22Rv1 (cell line): ENCODE results near the gene CPZ.
"Not testable (repeated sequence)": the region's sequence is repeated elsewhere in the genome, so short reads cannot be mapped to it uniquely, and the experiment has no call there.

Experiments used
- H3K27ac ChIP-seq: fragments of 450-650 bp; 2 replicates; pipeline ENCODE4 v1.5.1; 2017
- ZFX ChIP-seq: fragments of 450-650 bp; IDR thresholded peaks from 2 replicates; pipeline ENCODE4 v1.6.1; 2017; ENCODE audit warnings: antibody characterized with exemption, borderline replicate concordance
- TF ChIP-seq, protein P1 (sequence below): fragments of 450-650 bp; IDR thresholded peaks from 2 replicates; pipeline ENCODE4 v1.5.1; 2017; ENCODE audit warnings: mild to moderate bottlenecking

The CPZ gene

DNA sequence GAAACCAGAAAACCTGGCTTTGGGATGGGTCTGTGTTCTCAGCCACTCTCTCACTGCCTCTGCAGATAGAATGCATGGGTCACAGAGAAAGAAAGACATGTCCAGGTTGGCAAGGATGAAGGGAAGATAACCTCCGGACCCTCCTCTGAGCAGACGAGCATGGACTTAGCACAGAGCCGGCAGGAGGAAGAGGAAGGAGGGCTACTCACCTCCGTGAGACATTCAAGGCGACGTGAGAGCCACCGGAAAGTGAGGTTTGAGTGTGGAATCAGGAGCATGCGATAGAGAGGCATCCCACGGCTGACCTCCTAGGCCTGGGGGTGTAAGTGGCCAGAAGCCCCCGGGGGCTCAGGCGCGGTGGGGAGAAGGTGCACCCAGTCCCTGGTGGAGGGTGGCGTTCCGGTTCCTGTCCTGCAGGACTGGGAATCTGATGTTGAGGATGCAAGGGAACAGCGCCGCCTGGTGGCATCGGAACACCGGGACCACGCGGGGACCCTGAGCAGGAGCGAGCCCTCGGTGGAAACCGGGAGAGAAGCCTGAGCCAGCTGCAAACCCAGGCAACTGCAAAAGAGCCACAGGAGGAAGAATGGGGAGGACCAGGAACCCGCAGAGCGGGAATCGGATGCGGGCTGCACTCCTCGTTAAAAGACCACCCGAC lies 43.5 kb downstream of the CPZ start:
- H3K27ac ChIP-seq: not testable (repeated sequence)

DNA sequence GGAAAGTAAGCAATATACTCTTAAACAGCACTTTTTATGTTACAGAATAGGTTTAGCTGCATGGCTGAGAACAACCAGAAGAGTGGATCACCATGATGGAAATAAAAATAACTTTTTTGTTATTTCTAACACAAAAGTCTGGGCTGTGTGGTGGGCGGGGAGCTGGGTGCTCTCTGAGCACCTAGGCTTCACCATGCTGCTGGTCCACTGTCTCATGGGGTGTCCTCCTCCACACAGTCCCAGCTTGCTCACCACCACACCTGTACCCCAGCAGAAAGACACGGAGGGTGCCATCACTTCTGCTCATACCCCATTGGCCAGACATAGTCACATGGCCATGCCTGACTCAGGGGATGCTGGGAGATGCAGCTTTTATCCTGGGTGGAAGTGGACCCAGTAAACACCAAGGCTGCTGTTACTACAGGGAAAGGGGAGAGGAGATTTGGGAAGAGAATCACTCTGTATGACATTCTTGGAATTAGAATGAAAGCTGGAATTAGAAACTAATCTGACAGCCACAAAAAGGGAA lies 45.0 kb downstream of the CPZ start:
- H3K27ac ChIP-seq: no peak overlapping the region
- TF ChIP-seq ZFX: no peak
- TF ChIP-seq, protein P1, sequence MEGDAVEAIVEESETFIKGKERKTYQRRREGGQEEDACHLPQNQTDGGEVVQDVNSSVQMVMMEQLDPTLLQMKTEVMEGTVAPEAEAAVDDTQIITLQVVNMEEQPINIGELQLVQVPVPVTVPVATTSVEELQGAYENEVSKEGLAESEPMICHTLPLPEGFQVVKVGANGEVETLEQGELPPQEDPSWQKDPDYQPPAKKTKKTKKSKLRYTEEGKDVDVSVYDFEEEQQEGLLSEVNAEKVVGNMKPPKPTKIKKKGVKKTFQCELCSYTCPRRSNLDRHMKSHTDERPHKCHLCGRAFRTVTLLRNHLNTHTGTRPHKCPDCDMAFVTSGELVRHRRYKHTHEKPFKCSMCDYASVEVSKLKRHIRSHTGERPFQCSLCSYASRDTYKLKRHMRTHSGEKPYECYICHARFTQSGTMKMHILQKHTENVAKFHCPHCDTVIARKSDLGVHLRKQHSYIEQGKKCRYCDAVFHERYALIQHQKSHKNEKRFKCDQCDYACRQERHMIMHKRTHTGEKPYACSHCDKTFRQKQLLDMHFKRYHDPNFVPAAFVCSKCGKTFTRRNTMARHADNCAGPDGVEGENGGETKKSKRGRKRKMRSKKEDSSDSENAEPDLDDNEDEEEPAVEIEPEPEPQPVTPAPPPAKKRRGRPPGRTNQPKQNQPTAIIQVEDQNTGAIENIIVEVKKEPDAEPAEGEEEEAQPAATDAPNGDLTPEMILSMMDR: no peak

DNA sequence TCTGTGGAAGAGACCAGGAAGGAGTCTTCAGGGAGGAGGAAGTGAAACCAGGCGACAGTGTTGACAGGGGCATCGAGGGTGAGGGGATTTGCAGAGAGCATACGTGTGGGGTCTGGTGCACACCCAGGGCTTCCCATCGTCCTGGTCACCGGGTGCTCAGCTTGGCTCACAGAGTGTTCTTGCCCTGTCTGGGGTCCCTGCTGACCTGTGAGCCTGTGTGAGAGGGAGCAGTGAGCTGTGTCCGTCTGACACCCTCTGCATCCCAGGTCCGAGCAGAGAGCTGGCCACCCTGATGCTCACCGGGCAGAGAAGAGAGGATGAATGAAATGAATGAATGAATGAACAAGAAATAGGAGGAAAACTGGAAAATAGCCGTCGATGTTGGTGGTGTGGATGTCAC lies 46.5 kb downstream of the CPZ start:
- TF ChIP-seq ZFX: no peak
- TF ChIP-seq, protein P1: no peak
- H3K27ac ChIP-seq: no peak overlapping the region

DNA sequence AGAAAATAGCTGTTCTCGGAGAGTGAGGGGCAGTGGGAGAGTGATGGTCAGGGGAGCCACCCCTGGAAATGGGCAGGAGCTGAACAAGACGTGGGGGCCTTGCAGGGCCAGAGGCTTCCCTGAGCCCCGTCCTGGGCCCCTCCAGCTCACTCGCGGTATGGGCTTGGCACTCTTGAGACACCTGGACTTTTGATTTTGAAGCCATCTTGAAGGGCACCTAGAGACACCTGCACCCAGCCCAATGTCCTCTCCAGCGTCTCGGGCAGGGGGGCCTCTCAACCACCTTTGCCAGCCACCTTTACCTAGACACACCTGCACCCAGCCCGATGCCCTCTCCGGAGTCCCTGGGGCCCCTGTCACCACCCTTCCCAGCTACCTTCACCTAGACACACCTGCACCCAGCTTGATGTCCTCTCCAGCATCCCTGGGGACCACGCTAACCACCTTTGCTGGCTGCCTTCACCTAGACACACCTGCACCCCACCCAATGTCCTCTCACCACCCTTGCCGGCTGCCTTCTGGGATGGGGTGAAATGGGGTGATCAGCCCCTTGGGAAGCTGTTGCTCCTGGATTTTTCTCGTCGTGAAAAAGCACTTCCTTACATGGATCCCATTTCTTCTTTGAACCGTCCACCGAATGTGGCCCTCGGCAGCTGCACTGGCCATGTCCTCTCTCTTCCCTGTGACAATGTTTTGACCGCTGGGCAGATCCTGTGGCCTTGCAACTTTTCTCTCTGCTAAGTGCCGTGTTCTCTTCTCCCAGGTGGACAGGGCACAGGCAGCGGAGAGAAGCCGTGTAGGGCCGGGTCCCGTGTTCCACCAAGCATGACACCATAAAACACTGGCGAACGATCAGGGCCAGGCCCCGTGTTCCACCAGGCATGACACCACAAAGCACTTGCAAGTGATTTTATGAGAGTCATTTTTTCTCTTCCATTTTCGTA lies 47.5 kb downstream of the CPZ start:
- no peak overlapping the region for H3K27ac ChIP-seq
- TF ChIP-seq, protein P1: no peak
- no peak for TF ChIP-seq ZFX

DNA sequence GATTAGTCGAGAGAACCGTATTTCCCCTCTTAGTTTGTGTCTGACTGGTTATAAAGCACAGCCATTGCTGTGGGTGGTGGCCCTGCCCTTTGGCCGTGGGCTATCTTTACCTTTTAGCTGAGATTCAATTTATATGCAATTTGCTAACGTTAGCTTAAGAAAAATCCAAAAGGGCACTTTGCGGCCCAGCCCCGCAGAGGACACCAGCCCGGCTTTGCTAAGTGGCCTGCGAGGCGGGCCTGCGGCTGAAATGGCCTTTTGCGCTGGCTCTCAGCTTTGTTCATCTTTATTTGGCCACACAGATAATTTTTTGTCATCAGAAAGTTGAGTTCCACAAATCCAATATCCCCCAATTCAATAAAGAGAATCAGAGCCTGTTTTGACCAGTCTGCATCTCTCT lies 48.3 kb downstream of the CPZ start:
- TF ChIP-seq, protein P1: no peak
- TF ChIP-seq ZFX: no peak
- no peak overlapping the region for H3K27ac ChIP-seq

DNA sequence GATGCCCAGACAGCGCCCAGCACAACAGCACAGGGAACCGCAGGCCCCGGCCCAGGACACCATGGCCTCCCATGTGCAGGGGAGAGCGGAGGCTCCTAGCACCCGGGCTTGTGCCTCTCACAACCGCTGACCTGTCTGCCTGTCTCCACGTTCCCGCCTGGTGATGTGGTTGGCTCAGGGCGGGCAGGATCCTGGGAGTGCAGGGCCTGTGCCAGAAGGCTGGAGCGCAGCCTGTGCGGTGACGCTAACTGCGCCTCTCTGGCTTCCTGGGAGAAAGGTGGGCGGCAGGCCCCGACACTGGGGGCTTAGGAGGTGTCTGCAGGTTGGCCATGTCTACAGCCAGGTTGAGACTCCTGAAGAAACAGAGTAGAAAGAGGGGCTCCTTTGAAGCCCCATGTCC lies 48.7 kb downstream of the CPZ start:
- TF ChIP-seq ZFX: no peak
- TF ChIP-seq, protein P1: no peak
- no peak overlapping the region for H3K27ac ChIP-seq

DNA sequence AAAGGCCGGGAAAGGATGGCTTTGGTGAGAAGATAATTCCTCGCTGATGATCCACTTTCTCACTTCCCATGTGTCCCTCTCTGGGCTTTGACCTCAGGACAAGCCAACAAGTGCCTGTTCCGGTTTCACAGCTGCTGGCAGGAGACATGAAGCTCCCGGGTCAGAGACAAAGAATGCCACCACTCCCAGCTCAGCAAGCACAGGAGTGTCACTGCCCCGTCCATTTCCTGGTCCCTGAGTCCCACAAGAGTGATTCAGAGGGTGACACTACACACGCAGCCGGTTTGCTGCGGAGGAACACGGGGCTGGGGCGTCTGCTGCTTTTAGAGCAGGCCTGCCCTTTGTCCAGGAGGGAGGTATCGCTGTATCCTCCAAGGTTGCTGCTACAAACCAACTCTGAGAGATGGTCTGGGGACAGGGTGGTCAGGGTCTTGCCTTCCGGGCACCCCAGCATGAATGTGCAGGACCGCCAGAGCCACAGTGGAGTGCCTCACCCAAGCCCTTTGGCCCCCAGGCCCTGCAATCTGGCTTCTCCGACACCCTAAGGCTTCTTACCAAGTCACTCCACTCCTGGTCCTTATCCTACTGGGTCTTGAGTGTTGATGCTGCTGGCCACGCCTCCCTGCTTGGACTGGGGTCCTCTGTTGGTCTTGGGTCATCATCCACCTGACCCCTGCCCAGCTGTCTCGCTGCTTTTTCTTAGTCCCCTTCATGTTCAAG lies 49.5 kb downstream of the CPZ start:
- TF ChIP-seq, protein P1: no peak
- TF ChIP-seq ZFX: no peak
- H3K27ac ChIP-seq: no peak overlapping the region
